ENCODE data around the gene KYNU.

KYNU gene

DNA sequence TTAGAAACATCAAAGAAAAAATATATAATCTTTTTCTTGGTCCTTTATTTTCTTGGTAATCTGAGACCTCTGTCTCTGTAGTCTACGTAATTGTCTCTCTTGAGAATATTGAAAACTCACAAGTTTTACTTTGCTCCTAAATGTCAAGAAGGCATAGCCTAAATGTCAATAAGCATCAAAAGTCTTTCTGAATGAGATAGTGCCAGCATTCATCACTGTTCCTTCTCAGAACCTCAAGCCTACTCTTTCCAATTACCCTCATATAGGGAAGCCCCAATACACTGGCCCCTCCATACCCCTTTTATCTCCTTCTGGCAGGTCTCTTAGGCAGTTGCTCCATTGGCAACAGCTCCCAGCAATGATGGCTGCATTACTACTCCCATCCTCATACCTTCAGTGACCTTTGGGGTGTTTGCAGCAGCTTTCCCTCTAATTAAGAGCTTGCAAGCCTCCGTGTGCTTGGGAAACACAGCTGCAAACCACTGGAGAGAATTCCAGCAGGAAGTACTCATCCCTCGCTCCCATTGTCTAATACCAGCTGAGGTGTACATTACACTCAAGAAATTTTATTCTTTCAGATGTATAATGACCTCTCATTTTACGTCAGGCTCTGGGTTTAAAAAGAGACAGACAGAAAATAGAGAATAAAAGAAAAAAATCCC lies 95.8 kb downstream of the KYNU start:
- no peak for DNase-seq

DNA sequence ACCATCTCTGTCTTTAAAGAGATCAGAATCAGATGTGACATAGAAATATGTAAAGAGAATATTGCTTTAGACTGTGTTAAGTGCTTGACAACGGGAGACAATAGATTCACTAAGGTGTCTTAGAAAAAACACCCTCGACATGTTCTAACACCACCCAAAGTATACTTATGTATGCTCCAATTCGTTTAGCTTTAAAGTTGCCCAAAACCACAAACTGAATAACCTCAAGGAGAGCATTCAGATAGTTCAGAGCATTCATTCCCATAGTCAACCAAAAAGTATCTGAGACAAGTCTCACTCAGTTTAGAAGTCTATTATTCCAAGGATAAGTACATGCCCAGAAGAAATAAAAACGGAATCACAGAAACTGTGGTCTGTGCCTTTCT lies 96.4 kb downstream of the KYNU start:
- no peak for DNase-seq

DNA sequence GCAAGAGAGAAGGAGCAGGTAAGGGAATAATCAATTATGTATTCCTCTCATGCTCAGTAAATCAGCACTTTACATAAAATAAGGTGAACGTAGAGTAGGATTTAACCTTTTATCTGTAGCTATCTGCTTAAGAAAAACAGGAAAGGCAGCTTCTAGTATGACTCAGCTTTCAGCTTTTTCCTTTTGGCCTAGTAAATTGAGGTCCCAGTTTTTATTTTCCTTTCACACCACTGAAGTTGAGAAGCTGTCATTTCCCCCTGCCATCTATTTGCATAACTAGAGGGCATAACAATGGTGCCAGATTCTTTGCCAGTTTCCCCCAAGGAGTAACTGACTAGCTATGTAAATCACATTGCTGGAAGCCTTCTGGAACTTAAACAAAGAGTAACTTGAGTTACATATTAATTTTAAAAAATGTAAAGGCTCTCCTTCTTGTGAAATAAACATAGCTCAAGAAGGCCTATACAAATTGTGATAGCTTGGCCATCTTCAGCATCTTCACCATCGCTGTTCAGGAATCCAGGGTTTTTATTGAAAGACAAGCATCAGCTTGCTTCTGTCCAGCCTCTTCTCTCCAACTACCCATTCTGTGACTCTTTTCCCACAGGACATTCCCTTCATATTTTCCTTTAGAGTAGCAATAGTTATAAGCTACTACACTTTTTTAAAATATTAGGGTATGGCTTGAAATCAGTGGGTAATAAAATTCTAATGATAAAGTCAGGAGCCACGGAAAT lies 97.0 kb downstream of the KYNU start:
- DNase-seq, result no peak

DNA sequence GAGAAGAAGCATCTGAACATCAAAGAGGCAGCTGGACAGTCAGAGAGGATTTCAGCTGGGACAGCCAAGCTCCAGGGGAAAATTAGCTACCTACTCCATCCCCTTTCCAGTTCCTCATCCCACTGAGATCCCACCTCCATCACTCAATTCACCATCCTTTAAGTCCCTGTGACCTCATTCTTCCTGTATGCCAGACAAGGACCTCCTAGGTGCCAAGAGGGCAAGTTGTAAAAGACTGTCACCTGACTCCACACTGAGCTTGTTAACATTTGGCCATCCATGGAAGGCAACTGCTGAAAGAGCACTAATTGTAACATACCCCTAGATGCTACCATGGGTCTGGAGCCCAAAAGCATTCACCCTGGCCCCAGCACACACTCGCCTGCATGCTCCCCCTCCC lies 97.8 kb downstream of the KYNU start:
- DNase-seq, result no peak

DNA sequence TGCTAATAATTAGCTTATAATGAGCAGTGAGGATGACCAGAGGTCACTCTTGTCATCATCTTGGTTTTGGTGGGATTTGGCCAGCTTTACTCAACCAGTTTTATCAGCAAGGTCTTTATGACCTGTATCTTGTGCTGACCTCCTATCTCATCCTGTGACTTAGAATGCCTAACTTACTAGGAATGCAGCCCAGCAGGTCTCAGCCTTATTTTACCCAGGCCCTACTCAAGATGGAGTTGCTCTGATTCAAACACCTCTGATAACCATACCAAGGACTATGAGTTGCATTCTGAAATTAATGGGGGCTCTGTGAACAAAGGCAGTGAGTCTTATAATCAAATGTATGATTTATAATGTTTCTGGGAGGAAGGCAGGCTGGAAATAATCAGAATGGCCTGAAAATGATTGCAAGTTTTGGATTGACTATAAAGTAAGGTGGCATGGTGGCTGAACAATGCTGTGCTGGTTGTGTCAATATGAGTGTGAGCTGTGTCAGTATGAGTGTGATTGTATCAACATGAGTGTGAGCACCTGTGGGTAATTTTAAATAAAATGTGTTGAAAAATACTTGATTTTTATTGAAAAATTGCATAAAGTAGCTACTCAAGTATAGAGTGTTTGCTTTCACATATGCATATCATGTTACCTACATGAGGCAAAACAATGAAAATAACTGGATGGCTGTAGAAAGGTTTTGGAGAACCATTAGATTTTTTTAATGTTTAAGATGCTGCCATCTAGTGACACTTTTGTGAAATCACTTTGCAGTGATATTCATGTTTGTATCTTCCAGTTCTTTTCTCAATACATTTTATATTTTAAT lies 103.0 kb downstream of the KYNU start:
- no peak for DNase-seq

DNA sequence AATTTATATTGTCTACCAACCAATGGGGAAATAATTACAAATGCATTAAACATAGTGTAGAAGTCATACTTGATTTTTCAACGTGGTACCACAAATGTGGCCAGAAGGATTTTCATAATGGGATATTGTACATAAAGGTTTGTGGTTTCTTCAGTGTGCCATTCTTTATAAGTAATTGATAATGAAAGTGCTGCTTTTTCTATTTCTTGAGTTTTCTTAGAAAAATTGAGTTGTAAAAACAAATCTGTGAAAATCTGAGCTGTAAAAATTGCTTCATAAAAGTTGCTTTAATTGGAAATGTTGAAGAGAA lies 103.6 kb downstream of the KYNU start:
- no peak for DNase-seq

DNA sequence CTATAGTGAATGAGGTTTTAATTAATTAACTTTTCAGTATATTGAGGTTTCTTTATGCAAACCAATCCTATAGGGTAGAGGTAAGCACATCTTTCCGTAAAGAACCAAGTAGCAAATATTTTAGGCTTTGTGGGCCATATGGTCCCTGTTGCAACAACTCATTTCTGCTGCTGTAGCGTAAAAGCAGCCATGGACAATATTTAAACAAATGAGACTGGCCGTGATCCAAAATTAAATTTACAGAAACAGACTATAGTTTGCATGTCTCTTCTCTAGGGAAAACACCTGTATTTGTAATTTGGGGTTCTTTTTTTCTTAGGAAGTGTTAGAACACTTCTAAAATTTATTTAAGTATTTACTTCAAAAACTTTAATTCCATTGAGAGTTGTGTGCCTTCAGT lies 104.3 kb downstream of the KYNU start:
- no peak for DNase-seq

DNA sequence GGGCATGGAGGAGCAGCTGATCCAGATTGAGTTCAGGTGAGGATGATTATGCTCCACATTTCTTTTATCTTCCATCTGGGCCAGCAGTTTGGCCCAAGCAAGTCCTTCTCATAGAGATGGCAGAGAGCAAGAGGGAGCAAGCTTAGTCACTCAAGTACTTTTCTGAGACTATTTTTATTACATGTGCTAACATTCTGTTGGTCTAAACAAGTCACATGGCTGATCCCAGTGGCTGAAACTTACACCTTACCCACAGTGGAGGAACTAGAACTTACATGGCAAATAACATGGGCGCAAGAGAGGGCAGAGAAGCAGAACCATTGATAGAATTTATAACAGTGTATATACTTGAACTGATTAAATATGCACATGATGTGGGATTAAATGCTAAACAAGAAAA lies 105.7 kb downstream of the KYNU start:
- DNase-seq, result no peak

DNA sequence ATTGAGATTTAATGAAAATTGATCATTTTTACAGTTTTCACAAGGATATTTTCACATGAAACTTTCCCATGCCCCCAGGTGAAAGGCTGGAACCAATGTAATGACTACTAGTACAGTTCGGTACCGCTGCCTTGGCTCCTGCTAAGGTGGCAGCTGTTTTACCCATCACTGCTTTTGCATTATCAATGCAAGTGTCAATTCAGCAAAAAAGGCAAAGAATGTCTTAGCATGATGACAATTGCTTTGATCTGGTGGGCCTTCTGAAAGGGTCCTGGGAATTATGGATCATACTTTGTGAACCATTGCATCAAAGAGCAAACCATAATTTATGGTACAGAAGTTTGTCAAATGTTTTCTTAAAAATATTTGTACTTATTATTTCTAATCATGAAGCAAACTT lies 107.2 kb downstream of the KYNU start:
- DNase-seq, result no peak

DNA sequence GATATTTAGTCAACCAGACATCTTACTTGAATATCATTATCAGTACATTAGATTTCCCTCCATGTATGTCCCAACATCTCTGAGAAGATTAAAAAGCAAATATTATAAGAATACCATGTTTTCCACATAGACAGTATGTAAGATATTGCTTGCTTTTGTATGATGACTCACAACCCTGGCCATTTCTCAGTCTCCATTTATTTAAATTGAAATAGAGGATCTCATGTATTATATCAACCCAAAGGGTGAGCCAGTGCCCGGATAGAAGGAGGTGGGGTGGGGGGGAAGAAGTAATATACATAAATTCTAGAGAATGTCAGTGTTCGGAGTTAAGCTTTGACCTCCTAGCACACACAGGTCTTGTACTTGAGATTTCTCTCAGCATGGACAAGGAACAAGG lies 109.6 kb downstream of the KYNU start:
- DNase-seq, result no peak

DNA sequence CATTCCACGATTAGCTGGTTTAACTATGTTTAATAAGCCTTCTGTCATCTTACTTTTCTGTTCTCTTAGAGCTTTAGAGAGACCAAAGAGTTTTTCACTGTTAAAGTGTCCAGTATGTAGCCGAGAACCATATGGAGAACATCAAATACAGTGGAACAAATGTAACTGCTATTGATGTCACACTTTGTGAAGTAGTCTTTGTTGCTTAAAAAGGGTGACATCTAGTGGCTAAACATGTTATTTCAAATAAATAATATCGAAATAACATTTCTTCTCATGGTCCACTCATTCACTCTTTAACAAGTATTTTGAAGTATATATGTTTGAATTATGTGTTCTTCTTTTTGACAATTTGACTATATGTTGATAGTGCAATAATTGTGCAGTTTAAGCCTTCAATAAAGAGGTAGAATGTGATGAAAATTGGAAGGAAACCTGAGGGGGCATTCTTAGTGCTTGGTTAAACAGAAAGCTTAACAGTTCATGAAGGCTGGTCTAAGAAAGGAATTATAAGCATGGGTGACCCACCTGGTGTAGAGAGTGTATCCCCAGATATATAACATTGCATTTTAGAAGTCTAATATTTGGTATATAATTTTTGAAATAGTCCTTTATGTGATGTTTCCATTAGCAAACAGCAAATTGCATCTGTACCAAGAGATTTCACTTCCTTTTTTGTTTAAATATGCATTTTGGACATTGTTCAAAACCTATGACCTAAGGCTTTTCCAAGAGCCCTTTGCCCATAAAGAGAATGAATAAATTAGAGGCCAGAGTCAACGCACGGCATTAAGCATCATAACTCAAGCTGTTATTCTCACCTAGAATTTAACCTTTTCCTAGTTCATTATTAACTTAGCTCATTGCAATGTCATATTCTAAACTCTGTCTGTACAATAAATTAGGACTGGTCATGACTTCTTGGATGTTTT lies 112.1 kb downstream of the KYNU start:
- DNase-seq, result no peak

DNA sequence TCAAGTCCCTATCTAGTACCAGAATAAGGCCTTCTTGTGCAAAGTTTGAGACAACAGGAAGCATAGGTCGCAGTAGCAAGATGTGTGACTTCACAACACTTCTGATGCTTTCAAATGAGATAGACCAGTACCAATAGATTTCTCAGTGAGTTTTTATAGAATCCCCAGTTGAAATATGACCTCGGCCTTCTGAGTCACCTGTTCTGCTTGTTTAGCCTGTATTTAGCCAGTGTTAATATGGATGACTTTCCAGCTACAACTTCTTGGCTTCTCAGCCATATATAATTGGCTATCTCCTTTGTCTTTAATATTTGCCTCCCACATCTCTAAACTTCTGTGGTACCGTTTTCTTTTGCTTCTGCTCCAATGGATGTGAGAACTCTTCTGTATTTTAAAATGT lies 113.8 kb downstream of the KYNU start:
- DNase-seq, result no peak

DNA sequence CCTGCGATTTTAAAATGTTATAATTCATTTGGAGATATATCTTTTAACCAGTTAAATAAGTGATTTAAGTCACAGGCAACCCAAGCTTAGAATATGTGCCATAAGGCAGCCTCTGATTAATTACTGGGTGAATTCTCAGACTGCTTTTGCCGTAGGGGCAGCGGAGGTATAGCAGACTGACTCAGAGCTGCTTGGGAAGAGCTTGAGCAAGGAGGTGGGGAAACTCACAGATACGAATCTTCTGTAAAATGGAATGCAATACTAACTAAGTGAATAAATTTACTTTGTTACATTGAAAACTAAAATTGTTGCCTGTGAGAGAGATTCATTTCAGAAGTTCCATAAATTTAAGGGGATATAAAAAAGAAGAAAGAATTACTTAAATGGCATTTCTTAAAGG lies 115.4 kb downstream of the KYNU start:
- DNase-seq, result no peak

DNA sequence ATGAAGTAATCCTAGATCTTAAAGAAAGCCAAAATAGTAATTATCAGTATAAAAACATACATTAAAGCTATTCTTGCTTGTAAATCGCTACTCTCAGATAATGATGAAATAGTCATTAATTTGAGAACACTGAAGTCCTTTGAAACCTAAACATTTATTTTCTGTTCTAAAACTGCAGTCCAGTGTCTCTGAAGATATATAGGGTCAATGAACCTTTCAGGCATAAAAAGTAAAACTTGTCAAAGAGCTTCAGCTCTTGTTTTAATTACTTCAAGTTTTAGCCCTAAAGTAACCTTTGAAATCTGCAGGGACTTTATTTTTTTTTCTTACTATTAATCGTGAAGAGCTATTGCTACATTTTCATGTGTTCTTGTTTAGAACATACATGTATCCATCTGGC lies 116.3 kb downstream of the KYNU start:
- no peak for DNase-seq

DNA sequence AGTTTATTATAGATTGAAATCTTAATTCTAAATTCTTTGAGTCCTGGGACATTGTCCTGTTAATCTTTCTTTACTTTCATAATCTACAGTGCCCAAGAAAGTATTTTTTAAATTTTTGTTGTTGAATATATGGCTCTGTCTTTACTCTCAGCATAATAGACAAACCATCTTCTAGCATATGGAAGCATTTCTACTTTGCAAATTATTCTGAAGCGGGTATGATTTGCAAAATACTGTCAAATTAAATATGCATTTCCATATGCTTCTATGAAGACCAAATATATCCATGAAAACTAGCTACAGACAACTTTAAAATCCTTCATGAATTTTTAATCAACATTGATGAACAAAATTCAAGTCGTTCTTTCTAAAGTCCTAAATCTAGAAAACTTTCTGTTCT lies 117.2 kb downstream of the KYNU start:
- no peak for DNase-seq

DNA sequence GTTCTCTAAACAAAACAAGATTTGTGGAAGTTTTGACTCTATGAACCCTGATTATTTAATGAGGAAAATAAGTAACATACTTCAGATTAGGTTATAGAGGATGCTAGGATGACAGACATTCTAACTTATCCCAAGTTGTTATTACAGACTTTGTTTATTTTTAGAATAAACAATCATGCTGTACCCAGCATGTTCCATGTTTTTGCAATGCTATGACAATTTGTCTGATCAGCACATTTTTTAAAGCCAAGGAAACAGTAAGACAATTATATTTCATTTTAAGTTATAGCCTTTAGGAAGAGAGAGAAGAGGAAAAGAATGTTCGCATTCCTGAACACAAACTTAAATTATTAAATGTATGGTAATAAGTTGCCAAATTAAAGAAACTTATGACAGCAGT lies 119.8 kb downstream of the KYNU start:
- no peak for DNase-seq

DNA sequence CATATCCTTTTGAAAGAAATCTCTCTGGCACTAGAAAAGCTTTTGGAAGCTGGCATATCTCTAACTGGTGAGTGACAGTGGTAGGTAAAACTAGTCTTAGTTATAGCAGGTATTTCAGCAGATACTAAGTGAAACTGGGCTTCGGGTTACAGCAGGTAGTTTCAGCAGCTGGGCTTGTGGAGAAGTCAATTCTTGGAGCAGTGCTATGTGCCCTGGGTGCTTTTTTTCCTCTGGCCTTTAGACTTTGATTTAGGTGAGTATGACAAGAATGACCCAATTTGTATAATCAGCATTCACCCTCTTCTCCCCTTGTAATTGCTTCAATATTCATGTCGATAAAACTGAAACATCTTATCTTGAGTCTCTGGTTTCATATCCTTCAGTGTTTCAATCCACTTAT lies 123.1 kb downstream of the KYNU start:
- no peak for DNase-seq

DNA sequence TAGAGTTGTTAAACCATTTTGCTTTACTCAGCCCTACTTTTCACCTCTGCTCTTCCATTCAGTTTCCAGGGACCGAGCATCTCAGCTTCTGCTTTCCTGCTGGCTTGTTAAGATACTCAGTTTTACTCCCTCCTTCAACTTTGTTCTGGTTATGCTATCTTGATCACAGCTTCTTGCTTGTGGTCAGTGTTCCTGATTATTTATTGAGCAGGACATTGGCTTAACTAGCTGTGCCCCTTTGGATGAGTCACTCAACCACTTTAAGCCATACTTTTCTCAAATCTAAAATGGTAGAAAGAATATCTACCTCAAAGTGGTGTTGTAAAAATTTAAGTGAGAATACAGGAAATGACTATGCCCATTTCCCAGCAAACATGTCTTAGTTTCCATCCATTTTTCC lies 124.0 kb downstream of the KYNU start:
- no peak for DNase-seq

DNA sequence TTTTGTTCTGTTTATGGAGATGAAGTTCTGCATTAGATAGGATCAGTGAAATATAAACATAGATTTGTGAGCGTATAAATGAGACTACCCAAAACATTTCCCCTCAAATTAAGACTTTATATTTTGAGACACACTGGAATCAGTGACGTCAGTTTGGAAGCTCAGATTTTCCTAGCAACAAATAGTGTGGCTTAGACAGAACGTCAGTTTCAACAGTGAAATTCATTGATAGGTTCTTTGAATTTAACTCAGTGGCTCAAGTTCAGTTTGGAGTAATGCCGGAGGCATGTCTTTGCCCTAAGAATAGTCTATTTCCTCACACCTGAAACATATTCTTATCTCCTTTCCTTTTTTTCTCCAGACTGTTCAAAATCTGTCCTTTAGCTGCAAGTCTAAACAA lies 138.2 kb downstream of the KYNU start:
- no peak for DNase-seq

DNA sequence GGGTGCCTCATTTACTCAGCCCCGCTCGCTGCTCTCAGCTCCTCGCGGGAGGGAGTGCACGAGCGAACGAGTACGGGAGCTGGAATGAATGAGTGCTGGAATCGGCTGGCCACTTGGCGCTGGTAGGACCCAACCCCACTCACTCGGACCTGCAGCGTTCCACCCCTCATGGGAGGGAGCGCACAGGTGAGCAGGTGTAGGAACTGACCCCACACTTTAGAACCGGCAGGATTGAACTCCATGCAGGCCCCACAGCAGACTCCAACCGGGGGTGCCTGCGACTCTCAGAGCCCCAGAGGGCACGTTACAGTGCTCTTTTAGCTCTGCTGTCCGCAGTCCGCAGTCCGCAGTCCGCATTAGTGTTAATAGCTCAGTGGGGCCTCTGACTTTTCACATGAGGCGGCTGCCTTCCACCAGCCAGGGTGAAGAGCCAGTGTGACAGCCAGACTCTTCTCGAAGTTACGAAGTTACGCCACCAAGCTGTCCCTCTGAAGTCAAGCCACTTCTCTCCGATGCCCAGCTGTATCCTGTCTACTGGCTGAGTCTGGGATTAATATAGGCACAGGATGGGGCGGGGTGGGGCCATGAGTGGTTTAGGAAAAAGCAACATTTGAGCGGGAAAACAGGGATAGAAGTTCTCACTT lies 149.1 kb downstream of the KYNU start:
- no peak for DNase-seq

DNA sequence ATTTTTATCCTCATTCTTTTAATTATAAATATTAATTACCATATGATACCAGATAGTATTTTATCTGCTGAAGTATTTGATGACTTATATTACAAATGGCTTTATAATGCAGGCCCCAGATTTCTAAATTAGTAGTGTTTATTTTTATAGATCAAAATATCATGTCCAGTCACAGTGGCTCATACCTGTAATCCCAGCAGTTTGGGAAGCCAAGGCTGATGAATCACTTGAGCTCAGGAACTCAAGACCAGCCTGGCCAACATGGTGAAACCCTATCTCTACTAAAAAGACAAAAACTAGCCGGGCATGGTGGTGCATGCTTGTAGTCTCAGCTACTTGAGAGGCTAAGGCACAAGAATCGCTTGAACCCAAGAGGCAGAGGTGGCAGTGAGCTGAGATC lies 151.7 kb downstream of the KYNU start:
- no peak for DNase-seq

DNA sequence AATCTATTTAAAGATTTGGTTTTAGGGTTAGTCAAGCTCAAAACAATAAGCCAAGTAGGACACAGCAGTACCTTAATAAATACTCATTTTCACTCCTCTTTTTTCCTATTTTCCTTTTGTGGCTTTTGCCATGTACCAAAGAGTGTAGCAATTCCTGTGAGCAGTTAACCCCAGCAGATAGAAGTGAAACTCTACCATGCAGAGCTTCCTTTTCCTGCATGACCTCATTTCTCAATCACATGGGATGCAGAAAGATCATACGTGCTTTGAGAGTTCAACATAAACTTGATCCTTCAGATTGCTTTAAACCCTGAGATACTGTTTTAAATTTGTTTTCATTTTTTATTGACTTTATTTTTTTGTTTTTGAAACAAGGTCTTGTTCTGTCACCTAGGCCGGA lies 152.7 kb downstream of the KYNU start:
- no peak for DNase-seq

All from activated gamma-delta T cell treated with Interleukin-2 at 50 U/mL for 16 hours (primary cell).